ENCODE data around the gene MBTPS1.

Gene MBTPS1

GRCh38 chr16:84116720-84117493, at the start of gene MBTPS1:
Gene MBTPS1 (minus strand): TSS chr16:84116942. CDS start chr16:84101783, 15,159 bp downstream.
- DNase-seq: peak; percentile 98 to 99

- no peak for DNase-seq
These were observed 49.0 kb upstream of the MBTPS1 start for GRCh38 chr16:84165746-84166145.

GRCh38 chr16:84161801-84162200, 45.1 kb upstream of the MBTPS1 start:
- DNase-seq: no peak

GRCh38 chr16:84161037-84161436, 44.3 kb upstream of the MBTPS1 start:
- DNase-seq: no peak

- DNase-seq: no peak
These were observed 43.1 kb upstream of the MBTPS1 start for GRCh38 chr16:84159800-84160199.

- no peak for DNase-seq
These were observed 42.3 kb upstream of the MBTPS1 start for GRCh38 chr16:84159007-84159406.

GRCh38 chr16:84156342-84156784, 39.6 kb upstream of the MBTPS1 start:
- peak; percentile 13 to 29 for DNase-seq

- no peak for DNase-seq
These were observed 39.0 kb upstream of the MBTPS1 start for GRCh38 chr16:84155771-84156170.

- no peak for DNase-seq
These were observed 38.5 kb upstream of the MBTPS1 start for GRCh38 chr16:84155226-84155625.

- no peak for DNase-seq
These were observed 37.0 kb upstream of the MBTPS1 start for GRCh38 chr16:84153660-84154214.

GRCh38 chr16:84150926-84151325, 34.2 kb upstream of the MBTPS1 start:
- no peak for DNase-seq

- DNase-seq: peak; percentile 77 to 90
These were observed 28.3 kb upstream of the MBTPS1 start, which contains the start of the genes DNAAF1 and HSDL1 for GRCh38 chr16:84144859-84145639. Gene DNAAF1 (plus strand): TSS chr16:84145308. CDS start chr16:84145441, 133 bp downstream. Gene HSDL1 (minus strand): TSS chr16:84145177. CDS start chr16:84131321, 13,856 bp downstream.

- DNase-seq: no peak
These were observed 27.6 kb upstream of the MBTPS1 start for GRCh38 chr16:84144209-84144858.

- no peak for DNase-seq
These were observed 27.1 kb upstream of the MBTPS1 start for GRCh38 chr16:84143784-84144199.

GRCh38 chr16:84143081-84143480, 26.3 kb upstream of the MBTPS1 start:
- DNase-seq: no peak

GRCh38 chr16:84141143-84141670, 24.5 kb upstream of the MBTPS1 start:
- DNase-seq: peak; percentile 28 to 35

GRCh38 chr16:84139628-84140258, 23.0 kb upstream of the MBTPS1 start:
- DNase-seq: no peak

GRCh38 chr16:84138824-84139627, 22.3 kb upstream of the MBTPS1 start:
- DNase-seq: peak; percentile 58 to 73

GRCh38 chr16:84138500-84138823, 21.7 kb upstream of the MBTPS1 start:
- DNase-seq: no peak

GRCh38 chr16:84137769-84138357, 21.1 kb upstream of the MBTPS1 start:
- no peak for DNase-seq

GRCh38 chr16:84137287-84137686, 20.5 kb upstream of the MBTPS1 start:
- DNase-seq: no peak

Measured in SHP77 (cell line).